HEK293 (cell line): ENCODE measurements around the gene EBF3.

ENCODE experiments used
- CTCF ChIA-PET: fragments of 350-600 bp; formaldehyde crosslinking; extraction: SDS; loops from one replicate; lab custom pipeline; 2021; ENCODE audit warnings: antibody characterized with exemption; lab: Yijun Ruan, JAX
- POLR2A ChIA-PET: fragments of 300-600 bp; formaldehyde crosslinking; extraction: SDS; loops from one replicate; lab custom pipeline; 2020; ENCODE audit warnings: antibody characterized with exemption, inconsistent platforms; lab: Yijun Ruan, JAX
- H3K27ac ChIP-seq: fragments of 200-500 bp; sonication (Bioruptor generic); 2 replicates; pipeline ENCODE4 v1.5.1; 2014; ENCODE audit warnings: low read depth, low read length, control low read depth, inconsistent platforms; ENCODE audit errors: extremely low read depth
- H3K36me3 ChIP-seq, 2 experiments: fragments of 200-500 bp in 1 of 2; sonication (Bioruptor generic) in 1 of 2; 1 replicate in 1 of 2; 2 replicates in 1 of 2; pipeline ENCODE4 v1.5.1; 2014 to 2017; ENCODE audit warnings: inconsistent platforms in 2 of 2, low read length in 2 of 2; ENCODE audit not compliant: control insufficient read depth in 2 of 2, insufficient read depth in 1 of 2
- H3K4me1 ChIP-seq: fragments of 200-500 bp; sonication (Bioruptor generic); 2 replicates; pipeline ENCODE4 v1.5.1; 2014; ENCODE audit warnings: mild to moderate bottlenecking, low read length, inconsistent platforms; ENCODE audit not compliant: control insufficient read depth, insufficient read depth
- H3K4me3 ChIP-seq: 2 replicates; pipeline ENCODE4 v1.5.1; 2011; ENCODE audit warnings: low read depth, mild to moderate bottlenecking, control low read depth, low read length, moderate library complexity
- H3K9me3 ChIP-seq: fragments of 200-500 bp; sonication (Bioruptor generic); 2 replicates; pipeline ENCODE4 v1.5.1; 2014; ENCODE audit warnings: low read depth, low read length, inconsistent platforms; ENCODE audit not compliant: control insufficient read depth, insufficient read depth
- GLI2 ChIP-seq: fragments of 450-650 bp; formaldehyde crosslinking; IDR thresholded peaks from 2 replicates; pipeline ENCODE4; 2017; ENCODE audit warnings: missing biosample characterization, missing genetic modification characterization, low read depth, borderline replicate concordance
- HOXA7 ChIP-seq: sonication (generic); formaldehyde crosslinking; IDR thresholded peaks from 2 replicates; pipeline ENCODE4 v1.8.1; 2022; ENCODE audit warnings: missing genetic modification reagents, borderline replicate concordance
- KLF8 ChIP-seq: fragments of 450-650 bp; formaldehyde crosslinking; IDR thresholded peaks from 2 replicates; pipeline ENCODE4 v1.5.1; 2016; ENCODE audit warnings: missing biosample characterization, missing genetic modification characterization
- MZF1 ChIP-seq: fragments of 450-650 bp; formaldehyde crosslinking; IDR thresholded peaks from 2 replicates; pipeline ENCODE4 v1.5.1; 2017; ENCODE audit warnings: missing biosample characterization, missing genetic modification characterization, borderline replicate concordance
- PRDM2 ChIP-seq: fragments of 450-650 bp; formaldehyde crosslinking; IDR thresholded peaks from 2 replicates; pipeline ENCODE4 v1.5.1; 2016; ENCODE audit warnings: missing biosample characterization, missing genetic modification characterization, borderline replicate concordance
- PRDM4 ChIP-seq: fragments of 450-650 bp; formaldehyde crosslinking; IDR thresholded peaks from 2 replicates; pipeline ENCODE4 v1.5.1; 2017; ENCODE audit warnings: missing biosample characterization, missing genetic modification characterization
- RBAK ChIP-seq: fragments of 450-650 bp; formaldehyde crosslinking; IDR thresholded peaks from 2 replicates; pipeline ENCODE4 v1.5.1; 2016; ENCODE audit warnings: missing biosample characterization, missing genetic modification characterization
- REST ChIP-seq: fragments of 450-650 bp; formaldehyde crosslinking; IDR thresholded peaks from 2 replicates; pipeline ENCODE4 v1.5.1; 2016; ENCODE audit warnings: missing biosample characterization, missing genetic modification characterization
- ZFHX2 ChIP-seq: fragments of 450-650 bp; formaldehyde crosslinking; conservative IDR thresholded peaks from 2 replicates; pipeline ENCODE4 v1.5.1; 2016; ENCODE audit warnings: missing biosample characterization, missing genetic modification characterization
- ZNF169 ChIP-seq: fragments of 450-650 bp; formaldehyde crosslinking; IDR thresholded peaks from 2 replicates; pipeline ENCODE4 v1.5.1; 2016; ENCODE audit warnings: missing biosample characterization, missing genetic modification characterization
- ZNF335 ChIP-seq: fragments of 450-650 bp; formaldehyde crosslinking; conservative IDR thresholded peaks from 2 replicates; pipeline ENCODE4 v1.5.1; 2016; ENCODE audit warnings: missing biosample characterization, missing genetic modification characterization
- ZNF501 ChIP-seq: fragments of 450-650 bp; formaldehyde crosslinking; IDR thresholded peaks from 2 replicates; pipeline ENCODE4 v1.5.1; 2016; ENCODE audit warnings: missing biosample characterization, missing genetic modification characterization
- ZNF521 ChIP-seq: fragments of 450-650 bp; formaldehyde crosslinking; IDR thresholded peaks from 2 replicates; pipeline ENCODE4 v1.5.1; 2017; ENCODE audit warnings: missing biosample characterization, mild to moderate bottlenecking, missing genetic modification characterization
- ZNF544 ChIP-seq: fragments of 450-650 bp; formaldehyde crosslinking; IDR thresholded peaks from 2 replicates; pipeline ENCODE4 v1.5.0; 2017; ENCODE audit warnings: missing biosample characterization, missing genetic modification characterization
- ZNF596 ChIP-seq: fragments of 450-650 bp; IDR thresholded peaks from 2 replicates; pipeline ENCODE4 v1.5.0; 2018; ENCODE audit warnings: missing biosample characterization, mild to moderate bottlenecking, missing genetic modification characterization, moderate library complexity
- ZNF670 ChIP-seq: fragments of 450-650 bp; formaldehyde crosslinking; IDR thresholded peaks from 2 replicates; pipeline ENCODE4 v1.5.1; 2016; ENCODE audit warnings: missing biosample characterization, missing genetic modification characterization, low read depth
- ZSCAN5A ChIP-seq: fragments of 450-650 bp; formaldehyde crosslinking; IDR thresholded peaks from 2 replicates; pipeline ENCODE4 v1.5.1; 2016; ENCODE audit warnings: missing biosample characterization, missing genetic modification characterization

EBF3 gene

GRCh38 chr10:129883029-129883428 is 81.0 kb downstream of the EBF3 start:
- TF ChIP-seq ZNF335 (tag by site-specific recombination): no peak
- no peak for TF ChIP-seq MZF1
- TF ChIP-seq ZNF596 (tag by site-specific recombination): no peak
- Histone ChIP-seq H3K27ac (no peak overlapping the region), H3K36me3 (no peaks in the 10 kb centered on the region), H3K4me3 (no peak overlapping the region), H3K4me1 (peaks cover 3% of the 10 kb centered on the region), H3K9me3 (no peaks in the 10 kb centered on the region)
- ChIA-PET POLR2A (no interaction called here), CTCF (interaction anchor here (0.7 to 1.0 kb wide), 2 partner anchors 10 to 1160 kb away, joined by 3 to 4 read pairs; no protein-coding TSS in a partner anchor)

GRCh38 chr10:129882291-129883010 is 81.6 kb downstream of the EBF3 start:
- no peak overlapping the region for H3K4me3 ChIP-seq
- ChIA-PET CTCF (interaction anchor here (0.7 to 1.0 kb wide), 3 partner anchors 8 to 1159 kb away, joined by 3 to 4 read pairs (median 3); no protein-coding TSS in a partner anchor), POLR2A (no interaction called here)
- H3K27ac ChIP-seq: no peak overlapping the region
- peaks cover 3% of the 10 kb centered on the region for H3K4me1 ChIP-seq
- TF ChIP-seq ZNF501 (tag by site-specific recombination) (no peak), REST (tag by site-specific recombination) (no peak), ZFHX2 (tag by site-specific recombination) (no peak), RBAK (tag by site-specific recombination) (no peak), ZNF670 (no peak)
- no peaks in the 10 kb centered on the region for H3K9me3 ChIP-seq
- H3K36me3 ChIP-seq: no peaks in the 10 kb centered on the region; a peak in 1 of 3 replicates

- no peaks in the 10 kb centered on the region for H3K9me3 ChIP-seq
- peaks cover 3% of the 10 kb centered on the region for H3K4me1 ChIP-seq
- H3K4me3 ChIP-seq: no peak overlapping the region
- ChIA-PET CTCF (interaction anchor here (0.5 to 0.9 kb wide), 2 partner anchors 9 to 298 kb away, joined by 3 read pairs; no protein-coding TSS in a partner anchor), POLR2A (no interaction called here)
- H3K27ac ChIP-seq: no peak overlapping the region
- no peaks in the 10 kb centered on the region; a peak in 1 of 3 replicates for H3K36me3 ChIP-seq
- TF ChIP-seq PRDM2: no peak
- TF ChIP-seq ZNF169: no peak
- TF ChIP-seq HOXA7 (CRISPR knock-in tag): no peak
- TF ChIP-seq ZNF521 (tag by site-specific recombination): no peak
- TF ChIP-seq ZSCAN5A: no peak
- TF ChIP-seq GLI2: no peak
- TF ChIP-seq KLF8 (tag by site-specific recombination): no peak
- TF ChIP-seq PRDM4 (tag by site-specific recombination): no peak
- no peak for TF ChIP-seq ZNF544 (tag by site-specific recombination)
Measured at GRCh38 chr10:129881641-129882040, 82.4 kb downstream of the EBF3 start.
